AML-193 (cell line): ENCODE measurements around the gene NPHP4.

Experiments used
- DNase-seq, 2 experiments: peaks; one replicate each; lab custom pipeline; 2025; lab: John Stamatoyannopoulos, UW

NPHP4 gene

GRCh38 chr1:5877683-5878530 lies 114.3 kb downstream of the NPHP4 start:
- no peak for DNase-seq

DNA sequence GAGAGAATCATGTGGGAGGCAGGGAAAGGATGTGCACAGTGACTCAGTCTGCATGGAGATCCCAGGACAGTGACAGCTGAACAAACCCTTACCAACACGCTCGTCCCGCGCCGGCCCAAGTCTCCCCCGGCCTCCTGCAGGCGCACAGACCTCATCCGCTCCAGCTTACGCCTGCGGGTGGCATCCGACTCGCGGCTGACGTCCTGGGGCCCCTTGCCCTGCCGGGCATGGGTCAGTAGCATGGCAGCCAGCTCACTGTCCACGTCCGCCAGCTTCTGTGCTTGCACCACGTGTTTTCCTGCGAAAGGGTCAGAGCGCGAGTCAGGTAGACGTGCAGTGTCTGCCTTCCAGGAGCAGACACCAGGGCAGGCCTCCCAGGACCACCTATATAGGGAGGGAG lies 115.2 kb downstream of the NPHP4 start:
- DNase-seq: no peak

DNA sequence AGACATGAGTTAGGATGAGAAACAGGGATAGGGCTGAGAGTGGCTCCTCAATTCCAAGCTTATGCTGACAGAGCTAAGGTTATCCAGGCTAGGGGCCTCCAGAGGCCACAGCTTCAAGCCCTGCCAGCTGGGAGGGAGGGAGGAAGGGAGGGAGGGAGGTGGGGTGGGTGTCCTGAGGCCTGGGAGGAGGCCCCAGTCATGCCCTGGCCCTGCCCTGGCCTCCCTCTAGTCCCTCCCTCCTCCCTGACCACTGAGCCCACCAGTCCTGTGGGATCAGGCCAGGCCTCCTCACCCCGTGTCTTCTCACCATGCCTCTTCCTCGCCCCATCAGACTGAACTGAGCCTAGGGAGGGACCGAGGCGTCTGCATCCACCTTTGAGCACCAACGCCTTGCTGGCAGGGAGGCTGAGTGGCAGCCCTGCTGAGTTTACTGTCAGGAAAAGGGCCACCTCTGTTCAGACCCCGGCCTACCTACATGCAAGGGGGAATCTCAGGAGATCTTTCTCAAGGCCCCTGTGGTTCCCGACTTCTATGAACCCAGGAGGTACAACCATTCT lies 116.1 kb downstream of the NPHP4 start:
- DNase-seq: no peak

DNA sequence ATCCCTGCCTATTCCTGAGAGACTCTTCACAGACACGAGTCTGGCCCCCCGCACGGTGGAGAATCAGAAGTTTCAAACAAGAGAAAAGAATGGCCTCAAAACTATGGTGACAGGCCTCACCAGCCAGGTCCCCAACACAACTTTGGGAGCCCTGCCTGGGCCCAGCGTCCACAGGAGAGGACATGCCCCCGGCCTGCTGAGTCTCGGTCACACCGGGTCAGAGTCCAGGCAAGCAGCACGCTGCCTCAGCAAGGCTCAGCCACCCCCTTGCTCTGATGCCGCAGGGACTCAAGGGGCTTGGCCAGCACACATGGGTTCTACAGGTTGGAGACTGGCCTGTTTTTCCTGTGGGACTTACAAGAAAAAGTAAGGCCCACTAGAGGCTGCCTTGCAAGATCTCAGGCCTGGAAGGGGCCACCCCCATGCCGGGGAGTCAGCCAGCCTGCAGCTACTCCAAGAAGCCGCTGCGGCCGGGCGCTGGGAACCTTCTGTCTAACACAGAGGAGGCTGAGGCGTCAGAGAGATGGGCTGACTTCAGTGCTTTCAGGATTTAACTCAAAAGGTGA lies 116.8 kb downstream of the NPHP4 start:
- no peak for DNase-seq

DNA sequence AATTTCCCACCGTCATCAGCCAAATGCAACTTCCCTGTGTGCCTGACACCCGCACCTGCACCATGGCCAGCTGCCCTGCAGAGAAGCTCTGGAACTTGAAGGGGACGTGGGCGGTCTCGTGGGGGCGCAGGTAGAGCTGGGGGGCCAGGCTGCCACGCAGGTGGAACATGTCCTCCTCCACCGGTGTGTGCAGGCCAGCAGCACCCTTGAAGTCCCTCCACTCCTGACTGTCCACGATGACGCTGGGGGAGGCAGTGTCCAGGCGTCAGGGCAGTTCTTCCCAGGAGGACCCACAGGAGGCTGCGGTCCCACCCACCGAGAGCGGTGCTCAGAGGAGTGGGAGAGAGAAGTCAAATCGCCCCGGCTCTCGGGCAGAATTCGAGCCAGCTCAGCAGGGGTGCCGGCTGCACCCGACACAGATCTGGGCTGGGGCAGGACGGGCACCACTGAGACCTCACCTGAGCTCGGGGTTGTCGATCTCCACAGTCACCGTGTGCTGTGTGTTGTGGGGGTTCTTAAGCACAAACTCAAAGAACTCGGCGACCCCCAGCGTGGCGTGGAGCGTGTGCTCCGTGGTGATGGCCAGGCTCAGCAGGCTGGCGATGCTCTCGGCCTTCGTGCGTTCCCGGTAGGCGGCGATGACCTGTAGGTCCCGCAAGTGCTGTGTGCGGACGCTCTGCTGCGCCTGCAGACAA lies 117.7 kb downstream of the NPHP4 start:
- no peak for DNase-seq

GRCh38 chr1:5873556-5873955 lies 118.7 kb downstream of the NPHP4 start:
- DNase-seq: no peak

DNA sequence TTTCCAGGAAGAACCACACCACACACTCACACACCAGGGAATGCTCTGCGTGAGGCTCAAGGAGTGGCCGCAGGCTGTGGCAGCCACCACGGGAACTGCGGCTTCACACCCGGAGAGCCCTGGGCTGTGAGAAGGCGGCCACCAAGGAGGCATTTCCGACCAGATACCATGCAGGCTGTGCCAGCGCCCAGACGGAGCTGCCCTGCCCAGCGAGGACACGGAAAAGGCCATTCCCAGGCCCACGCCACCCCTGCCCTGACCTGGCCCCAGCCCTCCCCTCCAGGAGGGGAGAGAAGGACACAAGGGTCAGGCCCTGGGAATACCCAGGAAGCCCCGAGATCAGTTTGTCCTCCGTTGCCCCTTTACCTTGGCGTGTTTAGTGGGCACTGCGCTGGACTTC lies 119.3 kb downstream of the NPHP4 start:
- no peak for DNase-seq

DNA sequence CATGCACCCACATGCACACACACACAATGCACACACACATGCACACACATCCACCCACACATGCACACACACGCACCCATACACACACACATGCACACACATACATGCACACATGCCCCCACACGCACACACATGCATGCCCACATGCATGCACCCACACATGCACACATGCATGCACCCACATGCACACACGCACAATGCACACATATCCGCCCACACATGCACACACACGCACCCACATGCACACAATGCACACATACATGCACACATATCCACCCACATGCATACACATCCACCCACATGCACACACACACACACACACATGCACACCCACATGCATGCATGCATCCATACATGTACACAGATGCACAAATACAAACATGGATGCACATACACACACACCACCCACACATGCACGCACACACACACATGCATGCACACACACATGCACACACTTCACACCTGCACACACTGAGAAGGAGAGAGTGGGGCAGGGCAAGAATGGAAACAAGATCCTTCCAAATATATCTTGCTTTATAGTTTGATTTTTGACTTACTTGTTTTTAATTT lies 123.2 kb downstream of the NPHP4 start:
- no peak for DNase-seq

- DNase-seq: no peak
Measured at GRCh38 chr1:5865774-5866173, 126.5 kb downstream of the NPHP4 start.

DNA sequence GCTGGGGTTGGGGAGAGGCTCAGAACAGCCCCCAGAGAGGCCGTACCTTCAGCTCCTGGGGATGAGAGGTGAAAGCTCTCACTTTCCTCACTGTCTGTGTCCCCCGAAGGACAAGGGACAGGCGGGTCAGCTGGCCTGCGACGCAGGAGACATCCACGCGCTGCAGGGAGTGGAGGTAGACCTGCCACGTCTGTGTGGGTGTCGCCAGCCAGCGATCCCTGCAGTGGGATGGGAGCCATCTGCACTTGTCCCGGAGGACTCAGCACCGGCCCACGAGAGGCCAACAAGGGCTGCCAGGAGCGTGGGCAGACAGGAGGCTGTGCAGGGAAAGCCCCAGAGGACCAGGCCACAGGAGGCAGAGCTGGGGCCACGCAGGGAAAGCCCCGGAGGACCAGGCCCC lies 127.2 kb downstream of the NPHP4 start:
- DNase-seq: no peak

DNA sequence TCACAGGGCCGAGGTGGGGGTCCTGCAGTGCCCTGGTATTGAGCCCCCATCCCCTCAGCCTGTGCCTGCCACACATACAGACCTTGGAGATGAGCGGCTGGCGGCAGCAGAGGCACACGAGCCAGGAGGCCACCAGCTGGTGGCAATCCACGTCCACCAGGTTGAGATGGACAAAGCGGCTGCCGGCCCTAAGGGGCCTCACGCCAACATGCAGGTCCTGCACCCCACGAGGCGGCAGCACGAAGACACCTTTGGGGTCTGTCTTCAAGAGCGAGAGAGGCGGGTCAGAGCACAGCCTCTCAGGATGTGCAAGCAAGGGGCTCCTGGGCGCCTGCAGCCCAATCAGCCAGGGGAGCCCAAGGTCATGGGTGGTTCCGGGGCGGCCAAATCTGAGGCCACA lies 128.0 kb downstream of the NPHP4 start:
- DNase-seq: no peak

- DNase-seq: no peak
Measured at GRCh38 chr1:5863238-5863637, 129.0 kb downstream of the NPHP4 start.

GRCh38 chr1:5861871-5862825 lies 130.1 kb downstream of the NPHP4 start:
- DNase-seq: no peak

- no peak for DNase-seq
Measured at GRCh38 chr1:5860277-5860676, 131.9 kb downstream of the NPHP4 start.

- no peak for DNase-seq
Measured at GRCh38 chr1:5859766-5860165, 132.5 kb downstream of the NPHP4 start.

GRCh38 chr1:5858844-5859407 lies 133.3 kb downstream of the NPHP4 start:
- DNase-seq: no peak

DNA sequence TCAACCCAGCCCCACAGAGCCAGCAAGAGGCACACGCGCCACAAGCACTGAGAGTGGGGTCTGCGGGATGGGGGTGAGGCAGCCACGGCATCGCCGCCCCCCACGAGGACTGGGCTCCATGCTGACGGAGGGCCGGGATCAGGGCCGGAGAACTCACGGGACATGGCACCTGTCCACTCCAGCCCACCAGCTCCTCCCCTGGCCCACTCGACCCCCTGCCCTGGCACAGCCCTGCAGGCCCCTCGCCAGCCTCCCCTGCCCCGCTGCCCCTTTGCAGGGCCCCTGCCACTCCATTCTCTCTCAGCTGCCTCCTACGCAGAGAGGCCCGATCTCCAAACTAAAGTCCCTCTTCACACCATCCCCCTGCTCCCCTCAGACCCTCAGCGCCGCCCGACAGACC lies 134.0 kb downstream of the NPHP4 start:
- DNase-seq: no peak

DNA sequence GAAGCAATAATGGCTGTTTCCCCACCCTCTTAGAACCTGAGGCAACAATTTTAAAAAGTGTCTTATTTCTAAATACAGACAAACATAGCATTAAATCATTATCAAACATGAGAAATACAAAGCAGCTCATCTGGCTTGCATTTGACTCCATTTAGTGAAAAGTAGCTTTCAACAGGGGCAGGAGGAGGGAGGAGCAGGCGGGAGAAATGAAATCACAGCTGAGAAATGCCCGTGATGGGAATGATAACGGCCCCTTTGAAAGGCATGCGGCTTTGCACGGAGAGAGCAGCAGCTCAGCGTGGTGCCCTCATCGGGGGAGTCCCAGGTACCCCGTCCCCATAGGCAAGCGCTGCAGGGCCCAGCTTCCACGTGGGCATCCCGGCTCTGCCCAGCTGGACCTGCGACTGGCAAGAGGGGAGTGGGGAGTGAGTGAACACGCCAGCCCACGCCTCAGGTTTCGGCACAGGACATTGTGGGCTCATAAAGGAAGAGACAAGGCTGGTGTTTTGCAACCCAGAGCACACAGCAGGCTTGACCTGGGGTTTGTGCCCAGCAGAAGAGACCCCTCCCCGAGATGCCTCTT lies 134.6 kb downstream of the NPHP4 start:
- no peak for DNase-seq

DNA sequence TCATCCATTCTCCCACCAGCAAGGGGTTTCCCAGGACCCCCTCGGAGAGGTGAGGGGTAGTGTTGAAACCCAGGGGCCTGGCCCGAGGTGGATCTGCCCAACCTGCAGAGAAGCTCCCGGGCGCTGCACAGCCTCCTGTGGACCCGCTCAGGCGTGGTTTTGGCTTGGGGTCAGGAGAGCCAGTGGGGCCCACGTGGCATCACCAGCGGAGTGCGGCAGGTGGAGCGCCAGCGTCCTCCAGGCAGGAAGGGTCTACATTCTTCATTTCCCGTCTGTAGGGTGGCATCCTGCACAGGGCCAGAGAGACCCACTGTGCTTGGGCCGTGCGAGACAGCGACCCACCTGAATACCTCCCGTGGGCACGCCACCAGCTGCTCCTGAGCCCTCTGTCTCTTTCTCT lies 135.2 kb downstream of the NPHP4 start:
- DNase-seq: no peak

DNA sequence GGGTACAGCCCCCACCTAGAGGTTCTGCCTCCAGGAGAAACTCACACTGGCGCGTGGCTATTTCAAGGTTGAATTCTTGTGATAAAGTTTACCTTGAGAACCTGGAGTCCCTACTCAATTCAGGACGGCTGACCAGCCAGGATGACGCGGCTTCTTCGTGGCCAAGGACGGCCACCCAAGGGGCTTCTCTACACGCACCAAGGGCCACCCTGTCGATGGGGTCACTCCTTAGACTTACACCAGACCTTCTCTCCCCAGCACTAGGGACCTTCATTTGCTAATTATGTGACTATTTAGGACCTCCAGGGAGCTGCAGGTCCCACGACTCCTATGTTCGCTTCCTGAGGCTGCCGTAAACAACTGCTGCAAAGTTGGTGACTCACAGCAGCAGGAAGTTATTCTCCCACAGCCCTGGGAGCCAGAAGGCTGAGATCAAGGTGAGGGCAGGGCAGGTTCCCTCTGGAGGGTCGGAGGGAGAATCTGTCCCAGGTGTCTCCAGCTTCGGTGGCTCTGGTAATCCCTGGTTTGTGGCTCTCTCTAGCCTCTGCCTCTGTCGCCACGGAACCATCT lies 135.9 kb downstream of the NPHP4 start:
- DNase-seq: no peak
